MM.1S (cell line): ENCODE measurements around the gene NRG3.

ENCODE experiments used
- DNase-seq: peaks from one replicate; pipeline ENCODE4 v3.0.0-alpha.2; 2015
- H2AFZ ChIP-seq: fragments of 300-600 bp; sonication (generic); 2 replicates; pipeline ENCODE4 v1.6.0; 2016; ENCODE audit warnings: antibody characterized with exemption, low read length
- H3F3A ChIP-seq: fragments of 300-600 bp; sonication (generic); 2 replicates; pipeline ENCODE4 v1.6.1; 2016; ENCODE audit warnings: mild to moderate bottlenecking, antibody characterized with exemption, low read length, moderate library complexity, mixed read lengths; ENCODE audit not compliant: insufficient read depth
- H3K27ac ChIP-seq: fragments of 300-600 bp; sonication (generic); 2 replicates; pipeline ENCODE4 v1.5.1; 2016; ENCODE audit warnings: mild to moderate bottlenecking, low read length
- H3K27me3 ChIP-seq: fragments of 300-600 bp; sonication (generic); replicated peaks from 2 replicates; pipeline ENCODE4 v1.6.0; 2016; ENCODE audit warnings: low read length; ENCODE audit not compliant: insufficient read depth
- H3K36me3 ChIP-seq: fragments of 300-600 bp; sonication (generic); replicated peaks from 2 replicates; pipeline ENCODE4 v1.6.1; 2016; ENCODE audit warnings: mild to moderate bottlenecking, low read length, mixed read lengths; ENCODE audit not compliant: insufficient read depth
- H3K4me1 ChIP-seq: fragments of 300-600 bp; sonication (generic); 2 replicates; pipeline ENCODE4 v1.6.1; 2016; ENCODE audit warnings: low read length, mixed read lengths
- H3K4me2 ChIP-seq: fragments of 300-600 bp; sonication (generic); 2 replicates; pipeline ENCODE4 v1.6.0; 2016; ENCODE audit warnings: low read depth, low read length
- H3K4me3 ChIP-seq: fragments of 300-600 bp; sonication (generic); 2 replicates; pipeline ENCODE4 v1.5.1; 2016; ENCODE audit warnings: low read length, mixed read lengths
- H3K79me2 ChIP-seq: fragments of 300-600 bp; sonication (generic); 2 replicates; pipeline ENCODE4 v1.6.1; 2016; ENCODE audit warnings: mixed run types, low read length, mixed read lengths
- H3K9ac ChIP-seq: fragments of 300-600 bp; sonication (generic); 2 replicates; pipeline ENCODE4 v1.6.1; 2016; ENCODE audit warnings: low read length, mixed read lengths
- H3K9me2 ChIP-seq: fragments of 300-600 bp; sonication (generic); replicated peaks from 2 replicates; pipeline ENCODE4 v1.6.1; 2016; ENCODE audit warnings: mild to moderate bottlenecking, low read length, mixed read lengths; ENCODE audit not compliant: insufficient read depth
- H3K9me3 ChIP-seq: fragments of 300-600 bp; sonication (generic); replicated peaks from 2 replicates; pipeline ENCODE4 v1.6.1; 2016; ENCODE audit warnings: mild to moderate bottlenecking, low read length, mixed read lengths; ENCODE audit not compliant: insufficient read depth
- H4K20me1 ChIP-seq: fragments of 300-600 bp; sonication (generic); 2 replicates; pipeline ENCODE4 v1.6.1; 2016; ENCODE audit warnings: mild to moderate bottlenecking, low read length, moderate library complexity, mixed read lengths; ENCODE audit not compliant: insufficient read depth
- CTCF ChIP-seq: fragments of 300-600 bp; sonication (generic); IDR thresholded peaks from 2 replicates; pipeline ENCODE4 v1.5.1; 2016; ENCODE audit warnings: antibody characterized with exemption, low read length, mixed read lengths
- EZH2 ChIP-seq: fragments of 300-600 bp; sonication (generic); optimal IDR thresholded peaks from 2 replicates; pipeline ENCODE3; 2017; ENCODE audit warnings: low read depth, mild to moderate bottlenecking, antibody characterized with exemption, low read length, mixed read lengths
- EZH2phosphoT487 ChIP-seq: fragments of 300-600 bp; sonication (generic); IDR thresholded peaks from 2 replicates; pipeline ENCODE4 v1.6.1; 2018; ENCODE audit warnings: antibody characterized with exemption, low read length

NRG3 gene

DNA sequence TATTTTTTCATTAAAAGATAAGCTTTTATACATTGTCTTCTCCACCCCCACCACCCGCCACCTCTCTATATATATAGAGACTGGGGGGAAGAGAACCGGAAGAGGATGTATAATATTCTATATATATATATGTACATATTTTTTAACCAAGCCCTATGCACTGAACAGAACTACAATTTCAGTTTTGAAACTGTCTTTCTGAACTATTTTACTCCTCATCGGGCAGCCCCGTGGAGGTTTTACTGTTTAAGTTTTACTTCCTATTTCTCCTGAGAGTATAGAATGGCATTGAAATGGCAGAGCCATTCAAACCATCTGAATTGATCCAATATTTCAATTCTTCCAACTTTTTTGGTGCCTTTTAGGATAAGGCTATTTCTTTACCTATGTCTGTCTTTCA, 1047.1 kb downstream of the NRG3 start:
- H3K27ac ChIP-seq, result peak overlapping the region; percentile 66
- H3K9me3 ChIP-seq, result no peaks in the 10 kb centered on the region
- H3F3A ChIP-seq, result peaks cover 12% of the 10 kb centered on the region
- H3K4me1 ChIP-seq, result peaks cover 47% of the 10 kb centered on the region
- TF ChIP-seq EZH2phosphoT487 (no peak), EZH2 (no peak), CTCF (no peak)
- no peak overlapping the region for H3K9ac ChIP-seq
- H2AFZ ChIP-seq, result peak overlapping the region; percentile 68
- H3K4me3 ChIP-seq, result 0 out of 2 replicates have a peak overlapping the region, but pooled peaks have one; percentile 11
- no peaks in the 10 kb centered on the region for H3K9me2 ChIP-seq
- H4K20me1 ChIP-seq, result no peaks in the 10 kb centered on the region
- no peaks in the 10 kb centered on the region for H3K27me3 ChIP-seq
- DNase-seq, result peak; percentile 57
- peak overlapping the region; percentile 65 for H3K4me2 ChIP-seq
- H3K36me3 ChIP-seq, result no peaks in the 10 kb centered on the region
- H3K79me2 ChIP-seq, result no peaks in the 10 kb centered on the region

DNA sequence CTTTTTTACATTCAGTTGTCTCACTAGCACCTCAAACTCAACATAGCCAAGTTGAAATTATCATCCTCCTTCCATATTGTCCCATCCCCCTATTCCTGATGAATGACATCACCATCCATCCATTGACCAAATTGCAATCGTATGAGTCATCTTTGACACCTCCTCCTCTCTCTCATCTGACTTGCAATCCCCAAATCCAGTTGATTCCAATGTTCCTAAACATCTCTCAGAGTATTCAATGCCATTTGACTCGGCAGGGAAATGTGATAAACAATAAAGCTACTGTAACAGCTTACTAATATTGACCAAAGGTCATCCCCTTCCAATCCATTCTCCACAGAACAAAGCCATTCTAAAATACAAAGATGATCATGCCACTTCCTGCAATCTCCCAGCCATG, 1047.8 kb downstream of the NRG3 start:
- TF ChIP-seq EZH2phosphoT487 (no peak), EZH2 (no peak), CTCF (no peak)
- Histone ChIP-seq H3K4me2 (peak overlapping the region; percentile 55), H2AFZ (peak overlapping the region; percentile 68; the same call in 1 of the 2 replicates), H3K9me3 (no peaks in the 10 kb centered on the region), H3K27me3 (no peaks in the 10 kb centered on the region), H3K4me3 (no peak overlapping the region), H3K9ac (no peak overlapping the region), H3K79me2 (no peaks in the 10 kb centered on the region), H3K4me1 (peaks cover 47% of the 10 kb centered on the region), H4K20me1 (no peaks in the 10 kb centered on the region), H3K27ac (peak overlapping the region; percentile 66; the same call in 1 of the 2 replicates), H3K36me3 (no peaks in the 10 kb centered on the region), H3K9me2 (no peaks in the 10 kb centered on the region), H3F3A (peaks cover 12% of the 10 kb centered on the region)
- no peak for DNase-seq

DNA sequence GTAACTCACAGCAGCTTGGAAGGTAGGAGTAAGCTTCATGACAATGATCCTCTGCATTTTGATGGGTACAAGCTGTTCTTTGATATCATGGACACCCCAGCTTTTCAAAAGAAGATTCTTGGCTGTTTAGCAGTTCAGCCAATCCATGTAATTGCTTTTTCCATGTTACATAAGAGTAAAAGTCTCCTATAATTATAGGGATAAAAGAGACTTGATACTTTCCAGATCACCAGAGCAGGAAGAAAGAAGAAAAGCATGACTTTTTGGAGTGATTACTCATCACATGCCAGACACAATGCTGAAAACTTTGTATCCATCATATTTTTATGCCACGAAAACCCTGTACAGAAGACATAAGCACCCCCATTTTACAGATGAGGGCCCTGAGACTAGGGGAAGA, 1049.7 kb downstream of the NRG3 start:
- no peak overlapping the region for H3K9ac ChIP-seq
- no peaks in the 10 kb centered on the region for H3K9me3 ChIP-seq
- H3K27ac ChIP-seq, result no peak overlapping the region
- no peaks in the 10 kb centered on the region for H3K36me3 ChIP-seq
- peaks cover 47% of the 10 kb centered on the region for H3K4me1 ChIP-seq
- no peaks in the 10 kb centered on the region for H4K20me1 ChIP-seq
- DNase-seq, result no peak
- peaks cover 12% of the 10 kb centered on the region for H3F3A ChIP-seq
- H2AFZ ChIP-seq, result no peak overlapping the region
- H3K4me3 ChIP-seq, result no peak overlapping the region
- TF ChIP-seq CTCF, result no peak
- TF ChIP-seq EZH2phosphoT487, result no peak
- TF ChIP-seq EZH2, result no peak
- H3K9me2 ChIP-seq, result no peaks in the 10 kb centered on the region
- H3K79me2 ChIP-seq, result no peaks in the 10 kb centered on the region
- no peaks in the 10 kb centered on the region for H3K27me3 ChIP-seq
- no peak overlapping the region for H3K4me2 ChIP-seq
